Measurements from ENCODE around the gene MVK.

The MVK gene

GRCh38 chr12:109610523-109610922 lies 36.9 kb downstream of the MVK start:
- no peak for ATAC-seq

GRCh38 chr12:109611223-109611622 lies 37.6 kb downstream of the MVK start:
- no peak for ATAC-seq

- ATAC-seq = no peak
Measured at GRCh38 chr12:109612003-109612402, 38.4 kb downstream of the MVK start.

GRCh38 chr12:109612975-109613502 lies 39.4 kb downstream of the MVK start:
- ATAC-seq = no peak

- ATAC-seq = no peak
Measured at GRCh38 chr12:109613649-109614455, 40.3 kb downstream of the MVK start.

- ATAC-seq = no peak
Measured at GRCh38 chr12:109615556-109616229, 42.1 kb downstream of the MVK start.

GRCh38 chr12:109617491-109617890 lies 43.9 kb downstream of the MVK start:
- ATAC-seq = no peak

GRCh38 chr12:109618082-109618481 lies 44.5 kb downstream of the MVK start:
- no peak for ATAC-seq

GRCh38 chr12:109619002-109619604 lies 45.5 kb downstream of the MVK start:
- ATAC-seq = no peak

GRCh38 chr12:109621211-109621694 lies 47.7 kb downstream of the MVK start:
- no peak for ATAC-seq

- no peak for ATAC-seq
Measured at GRCh38 chr12:109621901-109622364, 48.3 kb downstream of the MVK start.

- no peak for ATAC-seq
Measured at GRCh38 chr12:109624467-109624866, 50.9 kb downstream of the MVK start.

- no peak for ATAC-seq
Measured at GRCh38 chr12:109625131-109625559, 51.6 kb downstream of the MVK start.

GRCh38 chr12:109625749-109626377 lies 52.3 kb downstream of the MVK start:
- no peak for ATAC-seq

GRCh38 chr12:109626378-109627115 lies 53.0 kb downstream of the MVK start:
- no peak for ATAC-seq

GRCh38 chr12:109627633-109628032 lies 54.0 kb downstream of the MVK start:
- ATAC-seq = no peak

GRCh38 chr12:109630107-109630506 lies 56.5 kb downstream of the MVK start:
- no peak for ATAC-seq

- no peak for ATAC-seq
Measured at GRCh38 chr12:109630815-109631214, 57.2 kb downstream of the MVK start.

GRCh38 chr12:109631302-109631701 lies 57.7 kb downstream of the MVK start:
- no peak for ATAC-seq

GRCh38 chr12:109631751-109632150 lies 58.2 kb downstream of the MVK start:
- no peak for ATAC-seq

- ATAC-seq = no peak
Measured at GRCh38 chr12:109632342-109632741, 58.7 kb downstream of the MVK start.

- ATAC-seq = no peak
Measured at GRCh38 chr12:109635717-109636116, 62.1 kb downstream of the MVK start.
